ENCODE measurements around the gene RGS7.

The RGS7 gene

GRCh38 chr1:241357366-241358340, 648 bp upstream of the RGS7 start:
- TF ChIP-seq CTCF (IDR thresholded peaks at IDR 0.05; ENCODE audit: low read depth, low read length): no peak
- H3K4me3 ChIP-seq (ENCODE audit: low read depth, low read length): peak overlapping the region; percentile 40
- in situ Hi-C loops (cut with HindIII; ENCODE audit: low sequenced_read_pairs): no loop called here
- DNase-seq (ENCODE audit: low read depth, low spot score): peak; percentile 0

- peak overlapping the region; percentile 36 for H3K4me3 ChIP-seq (ENCODE audit: low read depth, low read length)
- DNase-seq (ENCODE audit: low read depth, low spot score): no peak
- in situ Hi-C loops (cut with HindIII; ENCODE audit: low sequenced_read_pairs): no loop called here
- TF ChIP-seq CTCF (IDR thresholded peaks at IDR 0.05; ENCODE audit: low read depth, low read length): no peak
These were observed 852 bp downstream of the RGS7 start for GRCh38 chr1:241356187-241356518.

- in situ Hi-C loops (cut with HindIII; ENCODE audit: low sequenced_read_pairs): no loop called here
- no peak for DNase-seq (ENCODE audit: low read depth, low spot score)
- TF ChIP-seq CTCF (IDR thresholded peaks at IDR 0.05; ENCODE audit: low read depth, low read length): no peak
- H3K4me3 ChIP-seq (ENCODE audit: low read depth, low read length): no peak overlapping the region
These were observed 1.5 kb downstream of the RGS7 start for GRCh38 chr1:241355311-241356010.

- TF ChIP-seq CTCF (IDR thresholded peaks at IDR 0.05; ENCODE audit: low read depth, low read length): no peak
- H3K4me3 ChIP-seq (ENCODE audit: low read depth, low read length): no peak overlapping the region
- in situ Hi-C loops (cut with HindIII; ENCODE audit: low sequenced_read_pairs): no loop called here
- DNase-seq (ENCODE audit: low read depth, low spot score): no peak
These were observed 4.6 kb downstream of the RGS7 start for GRCh38 chr1:241352401-241352800.

- in situ Hi-C loops (cut with HindIII; ENCODE audit: low sequenced_read_pairs): no loop called here
- DNase-seq (ENCODE audit: low read depth, low spot score): no peak
- no peak overlapping the region for H3K4me3 ChIP-seq (ENCODE audit: low read depth, low read length)
- TF ChIP-seq CTCF (IDR thresholded peaks at IDR 0.05; ENCODE audit: low read depth, low read length): no peak
These were observed 5.2 kb downstream of the RGS7 start for GRCh38 chr1:241351841-241352240.

GRCh38 chr1:241343956-241344355, 13.0 kb downstream of the RGS7 start:
- in situ Hi-C loops (cut with HindIII; ENCODE audit: low sequenced_read_pairs): no loop called here
- no peak for DNase-seq (ENCODE audit: low read depth, low spot score)
- TF ChIP-seq CTCF (IDR thresholded peaks at IDR 0.05; ENCODE audit: low read depth, low read length): no peak
- H3K4me3 ChIP-seq (ENCODE audit: low read depth, low read length): no peak overlapping the region
